GM12878 (cell line): ENCODE results near the gene GIPC3. TPM values are rescaled to one million over a fixed set of nuclear protein-coding genes. Genes with fewer than 3 reads are reported as not detected.

Experiments used
- ATAC-seq: fragments of 200-7000 bp; cut with Tn5 transposase; 3 replicates; pipeline ENCODE4 v1.9.1; 2020; ENCODE audit warnings: mild to moderate bottlenecking, moderate library complexity
- BruUV-seq: library from RNA; stranded (reverse); fragments of 400-500 nt; replicated peaks from 2 replicates; lab custom pipeline; 2021; lab: Mats Ljungman, UMichigan
- CTCF ChIA-PET: fragments of 300-600 bp; sonication (Branson Sonifier 250); formaldehyde crosslinking; extraction: SDS; loops from one replicate; lab custom pipeline; 2021; ENCODE audit warnings: inconsistent platforms; lab: Yijun Ruan, JAX
- POLR2A ChIA-PET: fragments of 350-600 bp; formaldehyde crosslinking; extraction: SDS; loops from one replicate; lab custom pipeline; 2021; ENCODE audit warnings: inconsistent platforms; lab: Charles Lee
- RAD21 ChIA-PET: fragments of 300-600 bp; sonication (Branson Sonifier 250); formaldehyde crosslinking; loops from one replicate; lab custom pipeline; 2023; ENCODE audit warnings: antibody characterized with exemption; ENCODE audit not compliant: unreplicated experiment; lab: Charles Lee
- SMC1A ChIA-PET: fragments of 300-600 bp; sonication (Branson Sonifier 250); formaldehyde crosslinking; loops from one replicate; lab custom pipeline; 2023; ENCODE audit not compliant: unreplicated experiment, uncharacterized antibody; lab: Charles Lee
- DNase-seq: peaks from one replicate; pipeline ENCODE4 v3.0.0-alpha.2; 2011; ENCODE audit warnings: low read depth, low spot score
- FAIRE-seq: peaks from 3 replicates; lab custom pipeline; 2011; peaks lifted over from hg19 to GRCh38; lab: Jason Lieb, UNC
- H2AFZ ChIP-seq: 2 replicates; pipeline ENCODE4 v1.6.0; 2011; ENCODE audit warnings: low read depth, low read length, control low read depth; ENCODE audit not compliant: control insufficient read depth
- H3K27ac ChIP-seq: 2 replicates; pipeline ENCODE4 v1.5.1; 2011; ENCODE audit warnings: control low read depth; ENCODE audit not compliant: control insufficient read depth, insufficient read depth
- H3K27me3 ChIP-seq, 2 experiments: replicated peaks in 1 of 2; 2 replicates each; pipeline versions ENCODE4 v1.6.0 to v1.6.1; 2011; ENCODE audit warnings: low read length in 1 of 2; ENCODE audit not compliant: control insufficient read depth in 2 of 2, insufficient read depth in 2 of 2
- H3K36me3 ChIP-seq, 2 experiments: 2 replicates each; pipeline ENCODE4 v1.5.1; 2011; ENCODE audit warnings: low read length in 1 of 2; ENCODE audit not compliant: control insufficient read depth in 2 of 2, insufficient read depth in 2 of 2
- H3K4me1 ChIP-seq: 2 replicates; pipeline ENCODE4 v1.6.1; 2011; ENCODE audit warnings: mild to moderate bottlenecking, low read length, moderate library complexity, mixed read lengths; ENCODE audit not compliant: control insufficient read depth, insufficient read depth
- H3K4me2 ChIP-seq: 2 replicates; pipeline ENCODE4 v1.6.0; 2011; ENCODE audit warnings: control low read depth; ENCODE audit not compliant: control insufficient read depth, insufficient read depth
- H3K4me3 ChIP-seq: fragments of 200-600 bp; sonication (generic); 2 replicates; pipeline ENCODE4 v1.5.1; 2016
- H3K79me2 ChIP-seq: 2 replicates; pipeline ENCODE4 v1.6.0; 2011; ENCODE audit warnings: low read length; ENCODE audit not compliant: control insufficient read depth, insufficient read depth
- H3K9ac ChIP-seq: 2 replicates; pipeline ENCODE4 v1.8.0; 2011; ENCODE audit warnings: low read length, control low read depth, mixed read lengths; ENCODE audit not compliant: control insufficient read depth, insufficient read depth
- H3K9me3 ChIP-seq: replicated peaks from 3 replicates; pipeline ENCODE4 v1.5.1; 2011; ENCODE audit warnings: mild to moderate bottlenecking, low read length; ENCODE audit not compliant: control insufficient read depth, insufficient read depth
- H4K20me1 ChIP-seq: 2 replicates; pipeline ENCODE4 v1.6.0; 2011; ENCODE audit not compliant: control insufficient read depth, insufficient read depth
- BHLHE40 ChIP-seq, 2 experiments: fragments of 450-650 bp in 1 of 2; IDR thresholded peaks; 2 replicates each; pipeline ENCODE4 v1.6.1; 2011 to 2017; ENCODE audit warnings: low read depth in 2 of 2, borderline replicate concordance in 1 of 2, improper control_type of control experiment in 1 of 2, low read length in 1 of 2, mild to moderate bottlenecking in 1 of 2
- CHD1 ChIP-seq: IDR thresholded peaks from 2 replicates; pipeline ENCODE4 v1.6.1; 2012; ENCODE audit warnings: low read depth, low read length, improper control_type of control experiment
- DPF2 ChIP-seq: fragments of 450-650 bp; IDR thresholded peaks from 2 replicates; pipeline ENCODE4 v1.6.1; 2017; ENCODE audit warnings: mild to moderate bottlenecking
- JUNB ChIP-seq: IDR thresholded peaks from 2 replicates; pipeline ENCODE4 v1.6.1; 2016; ENCODE audit warnings: antibody characterized with exemption, mild to moderate bottlenecking
- MXI1 ChIP-seq: fragments of 150-350 bp; IDR thresholded peaks from 2 replicates; pipeline ENCODE4 v1.6.1; 2011; ENCODE audit warnings: low read depth, mild to moderate bottlenecking, inconsistent platforms, low read length, improper control_type of control experiment
- PAX5 ChIP-seq: IDR thresholded peaks from 2 replicates; pipeline ENCODE4 v1.6.1; 2011; ENCODE audit warnings: low read depth, low read length, borderline replicate concordance
- RUNX3 ChIP-seq: IDR thresholded peaks from 2 replicates; pipeline ENCODE4 v1.6.1; 2012; ENCODE audit warnings: low read length, inconsistent platforms
- SIX5 ChIP-seq: IDR thresholded peaks from 2 replicates; pipeline ENCODE4 v1.6.1; 2011; ENCODE audit warnings: mild to moderate bottlenecking, low read depth, low read length, moderate library complexity; ENCODE audit not compliant: severe bottlenecking
- TAF1 ChIP-seq: IDR thresholded peaks from 2 replicates; pipeline ENCODE4 v1.6.1; 2011; ENCODE audit warnings: mild to moderate bottlenecking, low read depth, low read length, borderline replicate concordance
- TCF3 ChIP-seq: IDR thresholded peaks from 2 replicates; pipeline ENCODE4 v1.6.1; 2012; ENCODE audit warnings: low read depth, mild to moderate bottlenecking, low read length, borderline replicate concordance; ENCODE audit not compliant: insufficient read depth
- WGBS: methylation state at CpG from one replicate; pipeline ENCODE4 v1.1.6; 2016; ENCODE audit warnings: low lambda C conversion rate; ENCODE audit not compliant: insufficient replicate concordance, insufficient coverage; ENCODE audit errors: missing lambda C conversion rate; 5-methylcytosine and 5-hydroxymethylcytosine counted together
- in situ Hi-C: fragments of 300-500 bp; cut with MboI; formaldehyde crosslinking; loops from 9 replicates; pipeline ENCODE4 v1.14.3; 2018; ENCODE audit warnings: mixed read lengths
- intact Hi-C: fragments of 100-400 bp; cut with micrococcal nuclease; formaldehyde crosslinking; loops from one replicate; pipeline ENCODE4 v1.14.2; 2022; ENCODE audit not compliant: unreplicated experiment
- polyA plus RNA-seq, 11 experiments: library from polyadenylated mRNA; depleted of rRNA in 4 of 11; unstranded in 6 of 11; stranded (reverse) in 5 of 11; fragments of >200 nt; fragmentation: Nextera tagmentation in 4 of 11; fragmentation: Illumina TruSeq in 1 of 11; extraction: Ambion mirVana in 4 of 11; extraction: Trizol in 1 of 11; gene quantifications; 1 replicate in 1 of 11; 2 replicates in 10 of 11; pipeline versions ENCODE4 v1.2.1 to v1.2.3, GENCODE V29; 2011 to 2016; ENCODE audit warnings: inconsistent platforms in 2 of 11, missing spikeins in 2 of 11, low read depth in 1 of 11
- total RNA-seq, 4 experiments: library from RNA; depleted of rRNA in 3 of 4; stranded (reverse); fragments of >200 nt in 3 of 4; fragmentation: Illumina TruSeq in 1 of 4; extraction: Trizol in 1 of 4; gene quantifications; 2 replicates each; pipeline versions ENCODE4 v1.2.1 to v1.2.3, GENCODE V29; 2013 to 2021
- TF ChIP-seq, protein P1 (sequence below): fragments of 450-650 bp; IDR thresholded peaks from 2 replicates; pipeline ENCODE4 v1.6.1; 2017; ENCODE audit warnings: antibody characterized with exemption, mild to moderate bottlenecking, moderate library complexity
- TF ChIP-seq, protein P2 (sequence below): fragments of 450-650 bp; IDR thresholded peaks from 2 replicates; pipeline ENCODE4 v1.6.1; 2017; ENCODE audit warnings: mild to moderate bottlenecking, moderate library complexity
- TF ChIP-seq, protein P3 (sequence below): fragments of 450-650 bp; IDR thresholded peaks from 2 replicates; pipeline ENCODE4 v1.6.1; 2017; ENCODE audit warnings: mild to moderate bottlenecking

The GIPC3 gene
- total and polyA plus RNA-seq, 10 of the 15 experiments (the other 5 are each of a cell fraction or from before 2014, with no cell fraction given): not detected

DNA sequence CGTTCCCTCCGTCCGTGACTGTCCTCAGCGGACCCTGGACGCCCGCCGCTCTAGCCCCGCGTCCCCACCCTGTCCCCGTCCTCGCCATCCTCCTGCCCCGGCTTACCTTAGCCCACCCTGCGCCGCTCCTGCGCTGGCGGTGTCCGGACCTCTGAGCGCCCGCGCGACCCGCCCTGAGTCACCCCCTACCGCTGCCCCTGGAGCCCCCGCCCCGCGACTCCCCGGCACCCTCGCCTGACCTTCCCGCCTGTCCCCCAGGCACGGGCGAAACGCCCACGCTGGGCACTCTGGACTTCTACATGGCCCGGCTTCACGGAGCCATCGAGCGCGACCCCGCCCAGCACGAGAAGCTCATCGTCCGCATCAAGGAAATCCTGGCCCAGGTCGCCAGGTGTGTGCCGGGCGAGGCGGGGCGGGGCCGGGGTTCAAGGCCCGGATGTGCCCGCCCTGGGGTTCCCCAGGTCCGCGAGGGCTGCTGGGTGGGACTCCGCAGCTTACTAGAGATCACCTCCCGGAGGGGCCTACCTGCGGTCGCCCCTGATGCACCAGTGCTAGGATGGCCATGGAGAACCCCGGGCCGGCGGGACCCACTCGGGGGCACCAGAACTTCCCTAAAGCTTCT is 7.4 kb upstream of the GIPC3 start (continued):
- TF ChIP-seq BHLHE40 (IDR thresholded peaks at IDR 0.05; ENCODE audit: borderline replicate concordance in 1 of 2, low read depth in 2 of 2, low read length in 1 of 2): no peak
- TF ChIP-seq, all 136 proteins: peak for 0

DNA sequence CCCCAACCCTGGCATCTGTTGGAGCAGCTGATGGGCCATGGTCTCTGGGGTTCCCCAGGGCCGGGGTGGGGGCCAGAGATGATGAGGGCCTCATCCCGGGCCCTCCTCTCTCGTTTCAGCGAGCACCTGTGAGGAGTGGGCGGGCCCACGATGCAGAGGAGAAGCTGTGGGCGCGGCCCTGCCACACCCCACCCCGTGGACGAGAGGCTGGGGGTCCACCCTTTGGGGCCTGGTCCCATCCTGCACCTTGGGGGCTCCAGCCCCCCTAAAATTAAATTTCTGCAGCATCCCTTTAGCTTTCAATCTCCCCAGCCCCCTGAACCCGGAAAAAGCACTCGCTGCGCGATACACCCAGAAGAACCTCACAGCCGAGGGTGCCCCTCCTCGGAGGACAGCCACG is 6.9 kb upstream of the GIPC3 start:
- H3K9ac ChIP-seq: no peak overlapping the region
- RAD21 ChIA-PET: no interaction called here
- in situ Hi-C loops: no loop called here
- CTCF ChIA-PET: interaction anchor here (0.6 kb wide), 1 partner anchor 115 kb away, joined by 3 read pairs; no protein-coding TSS in a partner anchor
- no peaks in the 10 kb centered on the region for H3K27me3 ChIP-seq
- H3K4me1 ChIP-seq: no peaks in the 10 kb centered on the region
- POLR2A ChIA-PET: no interaction called here
- H3K9me3 ChIP-seq: no peaks in the 10 kb centered on the region
- DNase-seq (no peak), ATAC-seq (no peak), FAIRE-seq (no peak)
- no peaks in the 10 kb centered on the region; a peak in 2 of 4 replicates for H3K36me3 ChIP-seq
- intact Hi-C loops: no loop called here
- H3K4me3 ChIP-seq: no peak overlapping the region
- no peak overlapping the region for H3K27ac ChIP-seq
- H2AFZ ChIP-seq: no peak overlapping the region
- no peaks in the 10 kb centered on the region for H4K20me1 ChIP-seq
- 72% methylated on average over 17 of the region's 17 CpGs for WGBS
- TSS peak; percentile 75 for BruUV-seq
- SMC1A ChIA-PET: no interaction called here
- H3K4me2 ChIP-seq: no peak overlapping the region
- H3K79me2 ChIP-seq: no peaks in the 10 kb centered on the region; the same call in 1 of the 2 replicates
- TF ChIP-seq SIX5 (no peak), TAF1 (no peak), JUNB (no peak), DPF2 (no peak), RUNX3 (no peak), MXI1 (no peak), CHD1 (no peak), TCF3 (no peak), PAX5 (no peak)
- TF ChIP-seq, protein P1, sequence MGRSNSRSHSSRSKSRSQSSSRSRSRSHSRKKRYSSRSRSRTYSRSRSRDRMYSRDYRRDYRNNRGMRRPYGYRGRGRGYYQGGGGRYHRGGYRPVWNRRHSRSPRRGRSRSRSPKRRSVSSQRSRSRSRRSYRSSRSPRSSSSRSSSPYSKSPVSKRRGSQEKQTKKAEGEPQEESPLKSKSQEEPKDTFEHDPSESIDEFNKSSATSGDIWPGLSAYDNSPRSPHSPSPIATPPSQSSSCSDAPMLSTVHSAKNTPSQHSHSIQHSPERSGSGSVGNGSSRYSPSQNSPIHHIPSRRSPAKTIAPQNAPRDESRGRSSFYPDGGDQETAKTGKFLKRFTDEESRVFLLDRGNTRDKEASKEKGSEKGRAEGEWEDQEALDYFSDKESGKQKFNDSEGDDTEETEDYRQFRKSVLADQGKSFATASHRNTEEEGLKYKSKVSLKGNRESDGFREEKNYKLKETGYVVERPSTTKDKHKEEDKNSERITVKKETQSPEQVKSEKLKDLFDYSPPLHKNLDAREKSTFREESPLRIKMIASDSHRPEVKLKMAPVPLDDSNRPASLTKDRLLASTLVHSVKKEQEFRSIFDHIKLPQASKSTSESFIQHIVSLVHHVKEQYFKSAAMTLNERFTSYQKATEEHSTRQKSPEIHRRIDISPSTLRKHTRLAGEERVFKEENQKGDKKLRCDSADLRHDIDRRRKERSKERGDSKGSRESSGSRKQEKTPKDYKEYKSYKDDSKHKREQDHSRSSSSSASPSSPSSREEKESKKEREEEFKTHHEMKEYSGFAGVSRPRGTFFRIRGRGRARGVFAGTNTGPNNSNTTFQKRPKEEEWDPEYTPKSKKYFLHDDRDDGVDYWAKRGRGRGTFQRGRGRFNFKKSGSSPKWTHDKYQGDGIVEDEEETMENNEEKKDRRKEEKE: no peak
- TF ChIP-seq, protein P2, sequence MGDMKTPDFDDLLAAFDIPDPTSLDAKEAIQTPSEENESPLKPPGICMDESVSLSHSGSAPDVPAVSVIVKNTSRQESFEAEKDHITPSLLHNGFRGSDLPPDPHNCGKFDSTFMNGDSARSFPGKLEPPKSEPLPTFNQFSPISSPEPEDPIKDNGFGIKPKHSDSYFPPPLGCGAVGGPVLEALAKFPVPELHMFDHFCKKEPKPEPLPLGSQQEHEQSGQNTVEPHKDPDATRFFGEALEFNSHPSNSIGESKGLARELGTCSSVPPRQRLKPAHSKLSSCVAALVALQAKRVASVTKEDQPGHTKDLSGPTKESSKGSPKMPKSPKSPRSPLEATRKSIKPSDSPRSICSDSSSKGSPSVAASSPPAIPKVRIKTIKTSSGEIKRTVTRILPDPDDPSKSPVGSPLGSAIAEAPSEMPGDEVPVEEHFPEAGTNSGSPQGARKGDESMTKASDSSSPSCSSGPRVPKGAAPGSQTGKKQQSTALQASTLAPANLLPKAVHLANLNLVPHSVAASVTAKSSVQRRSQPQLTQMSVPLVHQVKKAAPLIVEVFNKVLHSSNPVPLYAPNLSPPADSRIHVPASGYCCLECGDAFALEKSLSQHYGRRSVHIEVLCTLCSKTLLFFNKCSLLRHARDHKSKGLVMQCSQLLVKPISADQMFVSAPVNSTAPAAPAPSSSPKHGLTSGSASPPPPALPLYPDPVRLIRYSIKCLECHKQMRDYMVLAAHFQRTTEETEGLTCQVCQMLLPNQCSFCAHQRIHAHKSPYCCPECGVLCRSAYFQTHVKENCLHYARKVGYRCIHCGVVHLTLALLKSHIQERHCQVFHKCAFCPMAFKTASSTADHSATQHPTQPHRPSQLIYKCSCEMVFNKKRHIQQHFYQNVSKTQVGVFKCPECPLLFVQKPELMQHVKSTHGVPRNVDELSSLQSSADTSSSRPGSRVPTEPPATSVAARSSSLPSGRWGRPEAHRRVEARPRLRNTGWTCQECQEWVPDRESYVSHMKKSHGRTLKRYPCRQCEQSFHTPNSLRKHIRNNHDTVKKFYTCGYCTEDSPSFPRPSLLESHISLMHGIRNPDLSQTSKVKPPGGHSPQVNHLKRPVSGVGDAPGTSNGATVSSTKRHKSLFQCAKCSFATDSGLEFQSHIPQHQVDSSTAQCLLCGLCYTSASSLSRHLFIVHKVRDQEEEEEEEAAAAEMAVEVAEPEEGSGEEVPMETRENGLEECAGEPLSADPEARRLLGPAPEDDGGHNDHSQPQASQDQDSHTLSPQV: no peak
- TF ChIP-seq, protein P3, sequence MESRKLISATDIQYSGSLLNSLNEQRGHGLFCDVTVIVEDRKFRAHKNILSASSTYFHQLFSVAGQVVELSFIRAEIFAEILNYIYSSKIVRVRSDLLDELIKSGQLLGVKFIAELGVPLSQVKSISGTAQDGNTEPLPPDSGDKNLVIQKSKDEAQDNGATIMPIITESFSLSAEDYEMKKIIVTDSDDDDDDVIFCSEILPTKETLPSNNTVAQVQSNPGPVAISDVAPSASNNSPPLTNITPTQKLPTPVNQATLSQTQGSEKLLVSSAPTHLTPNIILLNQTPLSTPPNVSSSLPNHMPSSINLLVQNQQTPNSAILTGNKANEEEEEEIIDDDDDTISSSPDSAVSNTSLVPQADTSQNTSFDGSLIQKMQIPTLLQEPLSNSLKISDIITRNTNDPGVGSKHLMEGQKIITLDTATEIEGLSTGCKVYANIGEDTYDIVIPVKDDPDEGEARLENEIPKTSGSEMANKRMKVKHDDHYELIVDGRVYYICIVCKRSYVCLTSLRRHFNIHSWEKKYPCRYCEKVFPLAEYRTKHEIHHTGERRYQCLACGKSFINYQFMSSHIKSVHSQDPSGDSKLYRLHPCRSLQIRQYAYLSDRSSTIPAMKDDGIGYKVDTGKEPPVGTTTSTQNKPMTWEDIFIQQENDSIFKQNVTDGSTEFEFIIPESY: no peak
